GM21825 (cell line): ENCODE results near the gene NEAT1.

Source experiments
- ATAC-seq: cut with Tn5 transposase; IDR thresholded peaks from one replicate; pipeline ENCODE4 v1.9.1; 2021; ENCODE audit warnings: mild to moderate bottlenecking, moderate library complexity; ENCODE audit not compliant: unreplicated experiment

NEAT1 gene

DNA sequence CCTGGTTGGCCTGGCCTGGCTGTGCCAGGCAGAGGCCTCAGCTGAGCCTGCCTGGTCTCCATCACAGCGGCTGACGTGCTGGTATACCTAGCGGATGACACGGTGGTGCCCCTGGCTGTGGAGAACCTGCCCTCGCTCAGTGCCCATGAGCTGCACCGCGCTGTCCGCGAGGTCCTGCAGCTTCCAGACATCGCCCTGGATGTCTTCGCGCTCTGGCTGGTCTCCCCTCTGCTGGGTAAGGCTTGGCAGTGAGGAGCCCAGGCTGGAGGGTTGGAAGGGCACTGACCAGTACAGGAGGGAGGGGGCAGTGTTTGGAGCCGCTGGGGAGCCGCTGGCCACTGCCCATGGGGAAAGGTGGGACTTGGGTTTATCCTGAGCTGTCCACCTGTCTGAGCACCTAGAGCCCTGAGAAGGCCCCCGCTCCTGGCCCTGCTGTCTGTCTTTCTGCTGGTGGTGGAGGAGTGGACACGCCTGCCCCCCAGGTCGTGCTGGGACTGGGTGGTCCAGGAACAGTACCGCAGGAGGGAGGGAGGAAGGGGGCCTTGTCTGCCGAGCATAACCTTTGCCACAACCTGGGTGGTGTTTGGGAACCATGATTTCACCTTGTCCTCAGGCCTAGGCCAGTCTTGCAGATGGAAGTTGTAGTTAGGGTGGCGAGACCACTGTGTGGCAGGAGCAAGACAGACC lies 33.2 kb upstream of the NEAT1 start:
- ATAC-seq: no peak

DNA sequence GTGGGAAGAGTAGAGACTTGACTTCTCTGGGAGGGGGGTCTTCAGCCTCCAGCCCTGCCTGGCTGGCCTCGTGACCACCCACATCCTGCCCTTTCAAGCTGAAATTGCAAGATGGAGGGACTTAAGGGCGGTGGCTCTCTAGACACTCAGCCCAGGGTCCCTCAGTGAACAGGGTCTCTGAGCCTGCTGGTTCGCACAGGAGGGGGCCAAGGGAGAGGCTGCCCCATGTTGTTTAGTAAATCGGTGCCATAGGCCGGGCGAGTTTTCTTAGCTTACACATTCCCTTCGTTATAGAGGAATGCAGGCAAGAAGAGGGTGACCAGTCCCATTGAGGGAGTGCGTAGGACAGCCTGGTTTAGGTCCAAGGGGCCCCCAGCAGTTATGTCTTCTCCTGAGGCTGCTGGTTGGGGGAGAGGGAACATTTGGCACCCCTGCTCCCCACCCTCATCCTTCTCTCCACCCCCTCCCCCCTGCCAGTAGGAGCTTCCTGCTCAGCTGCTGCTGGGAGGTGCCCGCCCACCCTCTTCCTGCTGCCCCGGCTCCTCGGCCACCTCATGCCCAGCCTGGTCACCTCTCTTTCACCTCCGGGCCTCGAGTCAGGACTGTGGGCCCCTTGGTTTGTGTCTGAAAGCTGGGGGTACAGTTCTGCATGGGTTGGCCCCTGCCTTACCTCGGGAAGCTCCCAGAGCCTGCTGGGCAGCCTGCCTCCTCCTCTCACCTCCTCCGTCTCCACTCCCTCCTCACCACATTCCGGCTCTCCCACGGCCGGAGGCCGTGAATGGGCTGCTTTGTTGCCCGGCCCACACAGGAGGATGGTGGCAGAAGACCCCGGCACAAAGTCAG lies 32.3 kb upstream of the NEAT1 start:
- no peak for ATAC-seq

GRCh38 chr11:65390996-65391395 lies 31.6 kb upstream of the NEAT1 start:
- ATAC-seq: no peak

DNA sequence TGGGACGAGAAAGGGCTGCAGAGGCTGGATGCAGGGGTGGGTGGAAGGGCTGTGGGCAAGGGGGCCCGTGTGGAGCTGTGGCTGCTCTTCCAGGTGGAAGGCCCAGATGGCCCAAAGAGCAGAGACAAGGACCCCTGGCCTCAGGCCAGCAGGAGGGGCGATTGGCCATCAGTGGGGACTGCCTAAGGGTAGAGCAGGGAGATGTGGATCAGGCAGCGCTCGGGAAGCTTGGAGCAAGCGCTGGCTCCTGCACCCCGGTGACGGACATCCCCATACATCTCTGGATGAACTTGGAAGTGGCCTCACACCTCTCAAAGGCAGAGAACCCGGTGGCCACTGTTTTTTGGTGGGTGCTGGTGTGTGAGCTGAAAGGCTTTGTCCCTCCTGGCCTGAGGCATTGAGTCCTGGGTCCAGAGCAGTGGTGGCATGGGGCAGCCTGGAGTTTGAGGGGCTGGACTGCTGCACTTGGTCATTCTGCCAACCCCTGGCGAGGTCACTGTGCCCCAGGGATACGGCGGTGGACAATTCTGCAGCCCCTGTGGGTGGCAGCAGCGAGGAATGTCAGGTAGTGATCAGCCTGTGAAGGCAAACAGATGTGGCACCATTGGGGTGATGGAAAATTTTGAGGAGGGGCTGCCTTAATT lies 30.3 kb upstream of the NEAT1 start:
- no peak for ATAC-seq

DNA sequence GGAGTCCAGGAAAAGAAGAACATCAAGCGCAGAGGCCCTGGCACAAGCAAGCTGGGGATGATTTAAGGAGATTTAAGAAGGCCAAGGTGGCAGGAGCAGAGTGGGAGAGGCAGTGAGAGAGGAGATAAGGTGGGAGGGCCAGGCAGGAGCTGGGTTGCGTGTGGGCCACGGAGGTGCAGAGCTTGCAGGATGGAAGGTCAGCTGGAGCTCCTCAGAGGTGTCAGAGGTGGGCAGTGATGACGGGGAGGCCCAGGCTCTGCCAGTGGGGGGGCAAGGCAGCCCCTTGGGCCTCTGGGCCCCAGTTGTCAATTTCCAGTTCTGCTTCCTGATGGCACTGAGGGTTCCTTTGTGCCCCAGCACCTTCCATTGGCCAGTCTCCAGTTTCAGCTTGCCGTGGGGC lies 29.7 kb upstream of the NEAT1 start:
- no peak for ATAC-seq

DNA sequence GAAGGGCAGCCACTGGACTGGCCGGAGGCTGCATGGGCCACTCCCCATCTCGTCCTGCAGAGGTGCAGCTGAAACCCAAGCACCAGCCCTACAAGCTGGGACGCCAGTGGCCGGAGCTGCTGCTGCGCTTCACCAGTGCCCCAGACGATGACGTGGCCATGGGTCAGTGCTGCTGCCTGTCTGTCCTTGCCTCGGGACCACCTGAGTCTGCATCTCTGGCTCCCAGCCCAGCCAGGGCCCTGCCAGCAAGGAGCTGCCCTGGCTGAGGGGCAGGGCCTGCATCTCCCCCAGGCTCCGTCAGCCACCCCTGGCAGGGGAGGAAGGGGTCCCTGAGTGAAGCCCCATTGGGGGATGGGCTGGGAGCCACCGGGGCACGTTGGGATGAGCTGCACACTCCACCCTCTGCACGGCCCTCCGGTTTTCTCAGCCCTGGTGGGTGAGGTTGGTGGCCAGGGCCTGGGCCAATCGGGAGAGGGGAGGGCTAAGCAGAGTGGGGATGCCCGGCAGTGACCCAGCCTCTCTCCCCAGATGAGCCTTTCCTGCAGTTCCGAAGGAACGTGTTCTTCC lies 29.0 kb upstream of the NEAT1 start:
- no peak for ATAC-seq

DNA sequence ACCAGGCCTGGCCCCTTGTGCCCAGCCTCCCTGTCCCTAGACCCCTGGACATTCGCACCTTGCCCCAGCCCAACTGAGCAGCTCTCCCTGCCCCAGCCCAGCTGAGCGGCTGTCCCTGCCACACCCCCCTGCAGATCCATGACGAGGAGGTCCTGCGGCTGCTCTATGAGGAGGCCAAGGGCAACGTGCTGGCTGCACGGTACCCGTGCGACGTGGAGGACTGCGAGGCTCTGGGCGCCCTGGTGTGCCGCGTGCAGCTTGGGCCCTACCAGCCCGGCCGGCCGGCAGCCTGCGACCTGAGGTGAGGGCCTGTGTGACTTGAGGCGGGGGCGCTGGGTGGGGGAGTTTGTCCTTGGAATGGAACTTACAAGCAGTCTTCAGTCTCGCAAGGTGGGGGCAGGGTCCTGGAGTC lies 28.5 kb upstream of the NEAT1 start:
- ATAC-seq: no peak

GRCh38 chr11:65395961-65396530 lies 26.6 kb upstream of the NEAT1 start:
- ATAC-seq: no peak

GRCh38 chr11:65396769-65397745 lies 25.5 kb upstream of the NEAT1 start:
- ATAC-seq: no peak

- ATAC-seq: no peak
Observed at GRCh38 chr11:65398362-65398910, 24.2 kb upstream of the NEAT1 start.

DNA sequence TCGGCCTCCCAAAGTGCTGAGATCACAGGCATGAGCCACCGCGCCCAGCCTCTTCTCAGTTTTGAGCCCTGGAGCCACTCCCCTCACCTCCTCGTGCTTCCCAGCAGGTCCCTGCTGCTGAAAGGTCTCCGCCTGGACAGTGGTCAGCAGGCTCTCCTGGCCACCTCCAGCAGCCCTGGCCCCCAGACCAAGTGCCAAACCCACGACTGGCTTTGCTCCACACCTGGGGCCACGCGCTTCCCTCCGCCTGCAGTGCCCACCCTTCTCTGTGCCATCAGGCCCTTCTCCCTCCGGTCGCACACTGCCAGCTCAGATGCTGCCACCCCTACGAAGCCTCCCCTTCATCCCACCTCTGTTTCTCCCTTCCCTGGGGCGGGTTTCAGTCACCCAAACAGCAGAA lies 23.3 kb upstream of the NEAT1 start:
- ATAC-seq: no peak

GRCh38 chr11:65399845-65400244 lies 22.8 kb upstream of the NEAT1 start:
- no peak for ATAC-seq

DNA sequence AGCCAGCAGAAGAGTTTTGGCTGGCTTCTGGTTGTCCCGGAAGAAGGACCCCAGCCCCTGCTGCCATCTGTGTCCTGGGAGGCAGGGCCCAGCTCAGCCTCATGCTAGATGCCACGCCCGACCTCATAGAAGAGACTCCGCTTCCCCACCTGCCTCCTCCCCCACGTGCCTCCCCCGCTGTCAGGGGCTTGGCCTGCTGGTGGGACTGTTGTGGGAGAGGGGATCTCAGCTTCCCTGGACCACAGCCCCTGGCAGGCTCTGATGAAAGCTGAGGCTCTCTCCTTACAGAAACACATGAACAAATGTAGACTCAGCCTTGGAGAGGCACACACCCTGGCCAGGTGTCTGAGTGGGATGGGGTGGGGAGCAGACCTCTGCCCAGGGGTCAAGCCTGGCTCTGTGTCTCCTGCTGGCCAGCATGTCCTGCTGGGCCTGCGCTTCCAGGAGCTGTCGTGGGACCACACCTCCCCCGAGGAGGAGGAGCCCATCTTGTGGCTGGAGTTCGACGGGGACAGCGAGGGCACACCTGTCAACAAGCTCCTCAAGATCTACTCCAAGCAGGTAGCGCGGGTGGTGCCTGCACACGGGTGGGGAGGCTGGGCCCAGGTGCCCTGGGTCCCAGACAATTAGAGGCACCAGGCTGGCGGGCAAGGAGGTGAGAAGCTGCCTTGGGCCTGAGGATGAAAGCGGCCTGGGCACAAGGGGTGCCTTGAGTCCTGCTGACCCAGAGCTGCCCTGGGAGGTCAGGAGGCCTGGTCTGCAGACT lies 22.1 kb upstream of the NEAT1 start:
- ATAC-seq: no peak

DNA sequence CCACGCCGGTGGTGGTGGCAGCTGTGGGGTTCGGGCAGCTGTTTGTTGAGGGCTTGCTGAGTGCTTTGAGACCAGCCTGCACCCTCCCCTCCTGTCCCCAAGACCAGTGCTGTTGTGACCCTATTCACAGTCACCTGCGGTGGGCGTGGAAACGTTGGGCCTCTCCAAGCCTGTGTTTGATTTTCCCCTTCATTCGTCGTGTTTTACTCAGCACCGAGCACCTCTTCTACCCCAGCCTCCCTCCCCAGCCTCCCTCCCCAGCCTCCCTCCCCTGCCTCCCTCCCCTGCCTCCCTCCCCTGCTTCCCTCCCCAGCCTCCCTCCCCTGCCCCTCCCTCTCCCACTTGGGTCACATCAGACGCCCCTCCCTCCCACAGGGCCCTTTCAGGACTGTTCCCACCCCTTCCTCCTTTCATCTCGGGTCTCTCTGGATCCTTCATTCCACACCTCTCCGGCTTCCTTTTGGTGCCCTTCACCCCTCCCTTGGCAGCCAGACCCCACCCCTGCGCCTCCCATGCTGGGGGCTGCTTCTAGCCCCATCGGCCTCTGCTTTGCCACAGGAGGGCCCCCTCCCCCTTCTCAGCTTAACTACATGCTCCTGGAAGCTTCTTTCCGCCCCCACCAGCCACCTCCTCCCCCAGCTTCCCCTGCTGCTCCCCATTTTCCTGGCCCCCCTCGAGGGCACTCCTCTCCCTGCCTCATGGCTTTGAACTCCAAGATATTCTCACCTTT lies 21.4 kb upstream of the NEAT1 start:
- ATAC-seq: no peak

DNA sequence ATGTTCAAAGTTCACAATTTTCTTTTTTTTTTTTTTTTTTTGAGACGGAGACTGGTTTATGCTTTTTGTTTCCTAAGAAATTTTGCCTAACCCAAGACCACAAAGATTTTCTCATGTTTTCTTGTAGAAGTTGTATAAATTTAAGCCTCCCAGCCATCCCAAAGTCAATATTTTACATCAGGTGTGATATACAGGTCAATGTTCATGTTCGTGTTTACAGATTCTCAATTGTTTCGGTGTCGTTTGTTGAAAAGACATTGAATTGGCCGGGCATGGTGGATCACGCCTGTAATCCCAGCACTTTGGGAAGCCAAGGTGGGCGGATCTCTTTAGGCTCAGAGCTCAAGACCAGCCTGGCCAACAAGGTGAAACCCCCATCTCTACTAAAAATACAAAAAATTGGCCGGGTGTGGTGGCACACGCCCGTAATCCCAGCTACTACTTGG lies 20.8 kb upstream of the NEAT1 start:
- no peak for ATAC-seq

DNA sequence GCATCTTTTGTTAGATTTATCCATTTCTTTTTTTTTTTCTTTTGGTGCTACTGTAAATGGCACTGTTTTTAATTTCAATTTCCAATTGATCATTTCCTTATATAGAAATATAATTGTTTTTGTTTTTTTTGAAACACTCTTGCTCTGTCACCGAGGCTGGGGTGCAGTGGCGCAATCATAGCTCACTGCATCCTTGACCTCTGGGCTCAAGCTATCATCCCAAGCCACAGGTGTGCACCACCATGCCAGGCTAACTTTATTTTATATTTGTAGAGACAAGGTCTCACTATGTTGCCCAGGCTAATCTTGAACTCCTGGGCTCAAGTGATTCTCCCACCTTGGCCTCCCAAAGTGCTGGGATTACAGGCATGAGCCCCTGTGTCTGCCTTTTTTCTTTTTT lies 19.8 kb upstream of the NEAT1 start:
- ATAC-seq: no peak

- no peak for ATAC-seq
Observed at GRCh38 chr11:65403607-65404121, 18.9 kb upstream of the NEAT1 start.

DNA sequence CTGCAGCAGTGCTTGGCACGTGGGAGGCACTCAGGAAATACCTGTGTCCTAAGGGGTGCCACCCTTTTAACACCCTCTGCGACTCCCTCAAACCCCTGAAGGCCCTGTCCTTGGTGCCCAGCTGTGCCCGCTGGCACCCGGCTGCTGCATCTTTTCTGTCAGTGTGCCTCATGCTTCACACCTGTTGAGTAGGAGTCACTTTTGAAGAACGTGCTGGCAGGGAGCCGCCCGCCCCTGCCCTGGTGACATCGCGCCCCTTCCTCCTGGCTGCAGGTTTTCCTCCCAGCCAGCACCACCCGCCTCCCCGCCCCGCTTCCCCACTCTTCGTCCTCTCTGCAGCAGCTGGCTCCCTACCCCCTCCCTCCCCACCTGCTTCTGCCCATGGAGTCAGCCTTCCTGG lies 18.4 kb upstream of the NEAT1 start:
- no peak for ATAC-seq
